CD4-positive, alpha-beta T cell treated with Interleukin-4 for 1 hour (primary cell): ENCODE data around the gene FANCC.

ENCODE experiments used
- DNase-seq, 2 donors: peaks; one replicate each; pipeline ENCODE4 v3.0.0-alpha.2; 2020 to 2022

FANCC gene

DNA sequence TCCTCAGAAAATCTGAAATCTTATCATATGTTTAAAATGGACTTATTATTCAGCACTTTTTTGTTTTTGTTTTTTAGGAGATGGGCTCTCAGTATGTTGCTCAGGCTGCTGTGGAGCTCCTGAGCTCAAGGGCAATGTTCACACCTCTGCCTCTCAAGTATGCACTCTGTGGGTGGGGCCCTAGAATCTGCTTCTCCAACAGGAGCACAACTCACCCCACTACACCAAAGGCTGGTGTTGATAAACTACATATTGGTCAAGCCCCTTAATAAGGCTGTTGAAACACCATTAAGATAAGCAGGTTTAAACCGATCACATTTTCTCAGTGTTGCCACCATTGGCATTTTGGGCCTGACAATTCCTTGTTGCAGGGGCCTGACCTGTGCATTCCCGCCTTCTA lies 131.6 kb downstream of the FANCC start:
- DNase-seq: no peak

DNA sequence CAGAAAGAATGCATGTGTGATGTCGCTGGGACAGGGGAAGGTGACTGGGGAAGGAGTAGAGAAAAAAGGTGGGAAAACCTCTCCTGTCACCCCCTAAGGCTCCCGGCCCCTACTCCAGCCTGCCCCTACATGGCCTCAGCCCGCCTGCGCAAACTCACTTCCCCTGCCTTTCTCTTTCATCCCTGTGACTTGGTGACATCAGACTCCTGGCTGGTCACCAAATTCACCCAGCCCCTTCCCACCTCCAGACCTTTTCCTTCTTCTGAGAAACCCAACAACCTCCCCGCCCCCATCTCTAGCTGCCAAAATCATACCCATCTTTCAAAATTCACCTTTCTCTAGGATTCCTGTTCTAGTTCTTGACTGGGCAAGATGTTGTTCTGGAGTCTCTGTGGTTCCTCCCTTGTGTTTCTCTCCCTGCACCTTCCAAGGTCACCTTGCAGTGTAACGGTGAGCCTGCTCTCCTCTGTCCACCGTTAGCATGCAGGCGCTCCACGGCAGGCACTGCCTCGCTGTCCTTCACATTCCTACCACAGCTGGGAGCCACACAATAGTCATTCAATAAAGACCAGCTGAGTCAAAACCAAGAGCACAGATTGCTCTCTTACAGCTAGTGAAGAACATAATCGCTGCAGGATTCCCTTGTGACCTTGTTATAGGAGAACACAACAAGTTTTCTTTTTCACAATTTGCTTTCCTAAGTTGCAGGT lies 134.5 kb downstream of the FANCC start:
- no peak for DNase-seq

DNA sequence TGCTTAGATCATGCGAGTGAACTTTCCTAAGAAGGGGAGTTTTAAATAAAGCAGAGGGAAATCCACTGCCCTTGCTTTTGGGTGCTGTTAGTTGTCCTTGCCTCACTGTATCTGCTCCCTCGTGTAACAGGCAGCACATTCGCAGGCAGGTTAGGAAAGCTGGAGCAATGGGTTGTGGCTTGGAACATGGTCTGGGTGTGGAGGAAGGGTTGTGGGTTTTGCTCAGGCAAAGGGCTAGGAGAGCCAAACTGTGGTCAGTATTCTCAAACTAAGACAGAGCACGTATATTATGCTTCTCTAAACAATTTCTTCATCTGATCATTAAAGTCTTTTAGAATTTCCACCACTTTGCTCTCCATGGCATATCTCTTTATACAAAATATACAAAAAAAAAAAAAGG lies 135.7 kb downstream of the FANCC start:
- no peak for DNase-seq

DNA sequence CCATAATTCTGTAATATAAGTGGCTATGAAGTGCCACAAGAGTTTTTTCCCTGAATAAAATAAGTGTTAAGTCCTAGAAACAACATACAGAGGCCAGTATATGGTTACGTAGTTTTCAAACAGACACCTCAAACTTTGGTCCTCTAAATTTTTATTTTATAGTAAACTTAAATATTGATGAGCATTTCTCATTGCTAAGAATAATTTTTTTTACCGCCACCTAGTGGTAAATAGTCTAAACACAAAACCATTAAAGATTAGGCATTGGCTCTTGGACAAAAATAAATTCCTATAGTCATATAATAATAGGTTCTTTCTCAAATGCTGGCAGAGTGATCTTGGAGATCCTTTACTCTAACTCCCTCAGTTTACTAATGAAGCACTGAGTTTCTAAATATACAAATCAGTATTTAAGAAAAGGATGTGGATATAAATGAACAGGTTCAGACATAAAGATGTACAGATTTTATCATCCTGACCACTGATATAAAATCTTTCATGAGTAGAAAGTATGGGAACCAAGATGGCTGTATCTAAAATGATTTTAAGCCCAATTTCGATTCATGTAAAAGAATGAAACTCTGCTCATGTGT lies 136.2 kb downstream of the FANCC start:
- DNase-seq: peak in 1 of 2 donors; percentile 31

DNA sequence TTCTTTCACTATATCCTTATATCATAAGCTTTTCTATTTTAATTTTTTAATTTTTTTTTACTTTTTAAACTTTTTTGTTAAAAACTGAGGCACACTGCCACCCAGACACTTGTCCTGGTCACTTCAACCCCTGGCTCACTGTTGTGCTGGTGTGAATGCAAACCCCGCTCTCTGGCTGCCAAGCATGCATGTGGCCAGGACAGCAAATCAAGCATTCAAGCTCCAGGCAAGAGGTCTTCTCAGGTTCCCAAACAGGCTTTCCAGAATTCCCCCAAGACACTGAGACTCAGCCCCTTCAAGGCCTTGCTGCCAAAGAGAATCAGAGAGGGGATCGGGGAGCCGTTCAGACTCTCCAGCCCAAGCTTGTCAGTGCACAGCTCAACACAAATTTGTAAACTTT lies 139.9 kb downstream of the FANCC start:
- no peak for DNase-seq

DNA sequence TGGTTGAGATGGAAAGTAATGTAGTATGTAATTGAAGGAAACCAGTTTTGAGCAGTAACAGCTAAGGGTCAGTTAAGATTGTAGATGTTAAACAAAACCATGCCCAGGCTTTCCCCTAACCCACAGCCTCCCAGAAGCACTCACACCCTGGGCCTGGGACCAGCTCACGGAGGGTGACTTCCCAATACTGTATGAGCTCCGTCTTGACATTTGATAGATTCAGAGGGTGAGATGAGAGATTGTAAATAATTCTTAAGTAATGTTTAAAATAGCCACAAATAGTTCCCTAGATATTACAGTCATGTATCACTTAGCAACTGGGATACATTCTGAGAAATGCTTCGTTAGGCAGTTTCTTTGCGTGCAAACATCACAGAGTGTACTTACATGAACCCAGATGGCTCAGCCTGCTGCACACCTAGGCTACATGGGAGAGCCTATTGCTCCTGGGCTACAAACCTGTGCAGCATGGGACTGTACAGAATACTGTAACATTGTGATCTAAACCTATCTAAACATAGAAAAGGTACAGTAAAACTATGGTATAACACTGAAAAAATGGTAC lies 140.7 kb downstream of the FANCC start:
- DNase-seq: no peak

DNA sequence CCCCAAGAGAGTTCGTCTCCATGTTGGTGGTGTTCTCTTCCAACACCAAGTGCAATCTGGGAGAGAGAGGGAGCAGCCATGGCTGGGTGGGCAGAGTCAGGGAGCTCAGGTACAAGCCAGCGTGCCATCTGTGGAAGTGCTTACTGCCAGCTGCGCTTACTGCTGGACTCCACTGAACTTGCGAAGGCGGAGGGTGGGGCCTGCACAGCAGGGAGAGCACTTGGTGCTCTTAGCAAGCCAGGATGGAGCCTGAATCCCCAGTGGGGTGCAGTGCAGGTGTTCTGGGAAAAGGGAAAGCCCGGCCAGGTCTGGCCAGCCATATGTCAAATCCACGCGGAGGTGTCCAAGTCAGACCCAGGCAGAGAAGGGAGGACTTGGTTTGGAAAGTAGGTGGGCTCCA lies 142.0 kb downstream of the FANCC start:
- no peak for DNase-seq

DNA sequence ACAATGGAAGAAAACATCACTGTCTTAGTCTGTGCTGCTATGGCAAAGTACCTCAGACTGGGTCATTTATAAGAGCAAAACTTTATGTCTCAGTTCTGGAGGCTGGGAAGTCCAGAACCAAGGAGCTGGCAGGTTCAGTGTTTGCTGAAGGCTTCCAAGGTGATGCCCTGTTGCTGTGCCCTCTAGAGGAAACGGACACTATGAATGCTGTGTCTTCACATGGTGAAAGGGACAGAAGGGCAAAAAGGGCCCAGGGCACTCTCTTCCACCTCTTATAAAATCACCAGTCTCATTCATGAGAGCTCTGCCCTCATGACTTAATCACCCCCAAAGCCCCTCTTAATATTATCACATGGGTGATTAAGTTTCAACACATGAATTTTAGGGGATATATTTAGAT lies 143.5 kb downstream of the FANCC start:
- DNase-seq: no peak

DNA sequence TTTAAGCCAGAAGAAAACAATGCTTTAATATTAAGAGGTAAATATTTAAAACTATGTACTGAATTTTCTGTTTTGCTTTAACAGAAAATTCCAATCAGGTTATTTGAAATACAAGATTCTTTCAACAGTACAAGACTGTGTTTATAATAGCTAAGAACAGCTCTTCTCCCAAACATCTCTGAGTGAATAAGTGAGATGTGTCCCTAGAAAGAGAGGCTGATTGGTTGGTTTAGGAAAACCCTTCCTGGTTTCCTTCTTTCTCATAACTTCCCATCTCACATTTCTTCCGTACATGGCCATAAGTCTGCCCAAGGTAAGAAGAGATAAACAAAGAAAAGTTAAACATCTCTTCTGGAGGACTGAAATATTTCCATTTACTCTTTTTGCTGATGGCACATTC lies 145.9 kb downstream of the FANCC start:
- DNase-seq: no peak

DNA sequence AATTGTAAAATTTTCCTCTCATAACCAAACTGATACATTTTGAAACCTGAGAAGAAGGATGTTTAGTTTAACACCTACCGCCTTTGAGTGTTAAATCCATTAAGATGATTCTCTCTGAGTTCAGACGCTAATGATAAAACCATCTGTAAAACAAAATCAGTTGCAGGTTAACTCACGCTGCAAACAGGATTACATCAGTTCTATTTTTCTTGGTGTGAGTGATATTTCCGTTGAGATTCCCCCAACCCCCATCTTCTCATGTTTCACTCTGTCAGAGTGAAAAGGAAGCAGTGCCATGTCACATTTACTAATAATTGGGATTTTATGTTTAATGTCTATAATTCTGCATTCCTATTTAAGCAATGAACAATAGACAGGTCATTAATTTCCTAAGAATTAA lies 146.5 kb downstream of the FANCC start:
- no peak for DNase-seq

DNA sequence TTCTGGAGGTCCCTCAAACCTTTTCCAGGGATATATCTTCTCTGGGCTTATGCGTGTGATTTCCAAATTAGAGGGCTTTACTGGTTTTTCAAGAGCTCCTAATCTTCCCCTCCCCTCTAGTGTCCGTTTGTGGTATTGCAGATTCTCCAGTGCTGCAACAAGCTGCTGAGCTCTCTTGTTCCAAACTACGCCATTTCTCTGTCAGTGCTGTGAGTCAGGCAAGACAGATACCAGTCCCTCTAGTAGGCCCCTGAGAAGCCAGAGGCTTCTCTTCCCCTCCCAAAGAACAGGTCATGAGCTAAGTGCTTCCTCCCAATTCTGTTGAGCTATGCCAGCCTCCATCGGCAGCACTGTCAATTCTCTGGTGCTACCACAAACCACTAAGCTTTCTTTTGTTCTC lies 149.5 kb downstream of the FANCC start:
- DNase-seq: peak; percentile 32 to 65

DNA sequence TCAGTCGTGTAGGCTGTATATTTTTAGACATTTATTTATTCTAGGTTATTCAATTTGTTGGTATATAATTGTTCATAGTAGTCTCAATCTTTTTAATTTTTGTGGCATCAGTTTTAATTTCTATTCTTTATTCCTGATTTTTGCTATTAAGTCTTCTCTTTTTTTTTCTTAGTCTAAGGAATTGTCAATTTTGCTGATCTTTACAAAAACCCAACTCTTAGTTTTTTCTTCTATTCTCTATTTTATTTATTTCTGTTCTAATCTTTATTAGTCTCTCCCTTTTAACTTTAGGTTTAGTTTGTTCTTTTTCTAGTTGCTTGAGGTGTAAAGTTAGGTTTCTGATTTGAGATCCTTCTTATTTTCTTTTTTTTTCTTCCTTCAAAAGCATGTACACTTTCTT lies 152.5 kb downstream of the FANCC start:
- no peak for DNase-seq

DNA sequence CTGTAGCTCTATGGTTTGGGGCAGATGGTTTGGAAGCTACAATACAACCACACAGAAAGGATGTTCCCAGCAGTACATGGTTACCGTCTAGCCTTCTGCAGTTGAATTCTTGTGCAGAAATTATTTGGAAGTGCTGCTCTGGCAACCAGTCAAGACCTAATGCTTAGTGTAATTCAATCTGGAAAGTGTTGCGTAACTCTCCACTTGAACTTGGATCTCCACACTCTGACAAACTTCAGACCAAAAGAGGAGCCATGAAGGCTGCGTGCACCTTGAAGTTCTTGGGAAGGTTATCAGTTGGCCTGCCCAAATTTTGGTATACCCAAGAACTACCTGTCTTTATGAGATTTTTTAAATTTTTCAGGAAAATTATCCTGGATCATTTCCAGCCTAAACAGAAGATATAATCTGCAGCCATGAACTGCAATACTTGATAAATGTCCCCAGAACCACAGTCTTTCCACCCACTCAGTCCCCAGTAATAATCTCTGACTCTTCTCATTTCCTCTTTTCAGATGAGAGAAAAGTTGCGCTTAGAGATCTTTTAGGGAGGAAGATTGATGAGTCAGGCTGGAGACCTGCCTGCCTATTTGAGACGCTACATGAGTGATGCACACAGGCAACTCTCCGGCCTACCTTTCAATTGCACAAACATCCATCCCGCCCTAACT lies 159.9 kb downstream of the FANCC start:
- DNase-seq: no peak

DNA sequence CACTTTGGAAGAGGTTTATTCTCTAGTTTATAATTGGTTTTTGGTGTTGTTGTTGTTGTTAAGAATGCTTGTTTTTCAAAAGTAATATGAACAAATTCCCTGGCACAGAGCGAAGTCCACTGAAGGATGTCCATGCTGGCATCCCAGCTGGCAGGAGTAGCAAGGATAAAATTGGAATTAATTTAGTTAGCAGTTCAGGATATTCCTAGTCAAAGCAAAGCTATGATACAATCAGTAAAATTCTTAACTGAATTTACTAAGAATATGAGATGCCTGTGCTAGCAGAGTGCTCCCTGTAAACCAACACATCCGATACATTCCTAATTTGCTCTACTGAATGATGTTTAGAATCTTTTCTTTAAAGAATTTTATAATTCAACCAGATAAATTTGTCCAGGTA lies 161.4 kb downstream of the FANCC start:
- no peak for DNase-seq

DNA sequence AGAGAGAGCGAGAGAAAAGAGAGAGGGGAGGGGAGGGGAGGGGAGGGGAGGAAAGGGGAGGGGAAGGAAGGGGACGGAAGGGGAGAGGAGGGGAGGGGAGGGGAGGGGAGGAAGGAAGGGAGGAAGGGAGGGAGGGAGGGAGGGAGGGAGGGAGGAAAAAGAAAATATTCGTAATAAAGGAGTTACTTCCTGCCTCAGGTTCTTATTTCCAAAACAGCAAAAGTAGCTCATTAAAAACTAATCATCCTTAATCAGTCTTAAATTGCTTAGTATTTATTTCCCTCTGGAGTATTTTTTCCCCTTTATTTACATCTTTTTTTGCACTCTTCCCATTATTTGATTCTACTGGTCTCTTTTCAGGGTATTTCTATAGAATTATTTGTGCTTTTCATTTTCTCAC lies 162.3 kb downstream of the FANCC start:
- DNase-seq: no peak

DNA sequence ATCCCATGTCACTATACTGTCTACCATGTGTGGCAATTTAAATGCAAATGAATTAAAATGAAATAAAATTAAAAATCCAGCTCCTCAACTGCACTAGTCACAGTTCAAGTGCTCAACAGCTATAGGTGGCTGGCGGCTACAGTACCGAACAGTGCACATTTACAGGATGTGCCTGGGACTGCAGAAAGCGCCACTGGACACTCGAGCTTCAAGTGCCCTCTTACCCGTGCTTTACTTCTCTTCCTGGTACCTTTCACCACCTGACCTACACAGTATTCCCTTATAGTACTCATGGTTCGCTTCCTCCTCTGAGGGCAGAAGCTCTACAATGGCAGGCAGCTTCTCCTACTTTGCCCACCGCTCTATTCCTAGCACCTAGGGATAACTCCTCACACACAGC lies 166.6 kb downstream of the FANCC start:
- no peak for DNase-seq

DNA sequence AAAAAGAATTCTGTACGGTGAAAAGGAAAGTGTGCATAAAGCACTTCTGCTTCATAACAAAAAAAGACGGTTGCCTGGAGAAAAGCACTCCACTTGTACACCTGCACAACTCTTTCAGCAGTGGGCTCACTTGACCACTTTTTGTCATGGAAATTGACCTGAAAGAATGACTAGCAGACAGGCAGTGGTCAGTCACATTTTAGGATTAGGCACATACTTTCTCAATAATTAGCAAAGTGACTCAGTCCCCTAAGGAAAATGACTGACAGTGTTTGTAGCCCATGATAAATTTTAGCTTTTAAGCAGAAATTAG lies 169.3 kb downstream of the FANCC start:
- DNase-seq: no peak

DNA sequence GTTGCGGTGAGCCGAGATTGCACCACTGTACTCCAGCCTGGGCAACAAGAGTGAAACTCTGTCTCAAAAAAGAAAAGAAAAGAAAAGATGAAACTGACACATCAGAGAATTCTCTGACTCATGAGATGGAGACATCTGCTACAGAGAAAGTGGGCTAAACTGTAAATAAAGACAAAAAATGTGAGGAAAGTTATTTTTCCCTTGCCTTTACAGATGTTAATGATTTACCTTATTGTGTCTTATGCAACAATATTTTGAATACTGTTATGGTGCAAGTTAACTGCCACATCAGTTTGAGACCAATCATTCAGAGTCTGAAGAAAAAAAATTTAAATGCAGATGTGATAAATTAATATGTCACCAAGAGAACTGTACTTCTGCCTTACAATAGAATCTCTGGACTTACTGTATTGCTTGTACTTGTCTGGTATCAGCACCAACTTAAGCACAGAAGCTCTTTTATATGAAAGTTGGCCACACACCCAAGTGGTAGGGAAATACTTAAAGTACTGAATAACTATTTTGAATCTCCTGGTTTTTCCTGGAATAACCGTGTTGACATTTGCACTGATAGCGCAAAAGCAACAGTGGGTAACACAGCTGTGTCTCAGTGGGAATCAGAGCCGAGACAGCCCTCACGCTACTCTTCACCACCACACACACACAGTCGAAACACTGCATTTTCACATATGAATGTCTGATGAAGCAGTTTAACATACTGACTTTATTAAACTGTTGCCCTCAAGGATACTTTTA lies 169.9 kb downstream of the FANCC start:
- DNase-seq: no peak

DNA sequence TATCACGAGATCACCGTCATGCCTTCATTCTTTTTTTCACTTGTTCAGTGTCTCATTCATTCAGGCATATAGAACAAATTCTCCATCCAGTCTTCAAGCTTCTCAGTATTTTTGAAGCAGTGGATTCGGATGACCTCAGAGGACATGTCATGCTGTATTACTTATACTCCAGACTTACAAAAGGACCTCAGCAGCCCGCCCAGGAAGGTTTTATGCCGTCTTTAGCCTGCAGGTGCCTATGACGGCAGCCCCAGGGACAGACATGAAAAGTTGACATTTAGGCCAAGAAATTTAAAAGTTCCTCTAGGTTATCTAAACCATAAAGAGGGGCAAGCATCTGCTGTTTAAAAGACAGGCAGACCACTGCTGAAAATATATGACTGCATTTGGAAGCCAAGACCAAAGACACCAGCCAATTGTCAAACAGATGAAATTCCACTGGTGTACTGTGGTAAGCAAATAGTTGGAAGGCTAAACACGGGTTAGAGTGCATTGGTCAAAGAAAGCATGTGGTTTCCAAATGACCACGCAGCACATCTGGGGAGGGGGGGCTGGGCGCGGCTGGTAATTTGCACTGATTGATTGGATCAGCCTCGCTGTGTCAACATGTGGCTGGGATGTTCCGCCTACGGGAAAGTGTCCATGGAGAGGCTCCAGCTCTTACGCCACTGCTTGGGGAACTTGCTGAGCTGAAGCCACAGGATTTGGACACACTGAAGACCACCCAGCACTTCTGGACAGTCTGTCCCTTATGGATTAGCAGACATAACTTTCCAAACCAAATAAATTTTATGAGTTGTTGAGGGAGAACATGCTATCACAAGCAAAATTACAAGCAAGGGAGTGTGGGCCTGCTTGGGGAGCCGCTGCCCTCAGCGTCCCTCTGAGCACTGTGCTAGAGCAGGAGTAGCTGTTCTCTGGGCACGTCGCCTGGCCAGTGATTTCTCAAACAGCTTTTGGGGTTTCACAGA lies 173.6 kb downstream of the FANCC start:
- no peak for DNase-seq

DNA sequence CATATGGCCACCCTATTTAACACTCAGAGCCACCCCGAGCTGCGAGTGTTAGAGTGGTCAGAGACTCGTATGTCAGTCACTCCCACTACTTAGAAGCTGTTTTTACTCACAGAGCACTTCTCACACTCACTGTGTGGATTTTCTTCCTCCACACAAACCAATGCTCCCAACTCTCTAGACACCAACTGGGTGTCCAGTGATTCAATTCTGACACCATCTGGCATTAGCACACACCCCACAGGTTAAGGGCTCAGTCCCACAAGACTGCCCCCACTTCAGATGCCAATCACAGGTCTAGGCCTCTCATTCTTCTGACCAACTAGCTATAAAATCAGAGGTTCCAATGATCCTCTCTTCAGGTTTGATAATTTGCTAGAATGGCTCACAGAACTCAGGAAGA lies 174.8 kb downstream of the FANCC start:
- DNase-seq: no peak

DNA sequence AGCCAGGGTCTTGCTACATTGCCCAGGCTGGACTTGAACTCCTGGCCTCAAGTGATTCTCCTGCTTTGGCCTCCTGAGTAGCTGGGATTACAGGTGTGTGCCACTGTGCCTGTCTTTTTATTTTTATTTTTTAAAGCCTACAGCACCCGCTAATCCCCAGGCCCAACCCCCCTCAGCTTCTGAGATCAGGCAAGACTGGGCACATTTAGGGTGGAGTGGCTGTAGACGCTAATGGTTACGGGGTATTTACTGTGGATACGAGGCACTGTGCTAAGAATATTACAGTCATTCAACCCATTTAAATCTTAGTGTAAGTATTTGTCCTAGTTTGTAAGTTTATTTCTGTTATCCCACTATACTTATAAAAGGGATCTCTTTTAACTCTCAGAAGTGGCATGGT lies 175.2 kb downstream of the FANCC start:
- DNase-seq: no peak

DNA sequence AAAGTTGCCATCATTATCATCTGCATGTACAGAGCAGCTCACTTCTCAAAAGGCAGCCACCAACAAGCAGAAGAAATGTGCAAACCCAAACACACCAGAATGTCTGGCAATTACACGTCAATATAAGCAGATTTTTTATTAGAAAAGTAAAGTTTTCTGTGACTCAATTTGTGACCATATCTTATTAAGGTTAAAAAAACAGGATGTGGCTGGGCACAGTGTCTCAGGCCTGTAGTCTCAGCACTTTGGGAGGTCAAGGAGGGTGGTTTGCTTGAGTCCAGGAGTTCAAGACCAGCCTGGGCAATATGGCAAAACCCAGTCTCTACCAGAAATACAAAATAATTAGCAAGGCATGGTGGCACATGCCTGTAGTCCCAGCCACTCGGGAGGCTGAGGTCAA lies 176.7 kb downstream of the FANCC start:
- DNase-seq: no peak
